Omental fat pad (tissue), 4 donors: Measurements from ENCODE around the gene MYO3A. TPM values are rescaled to one million over a fixed set of nuclear protein-coding genes. Genes with fewer than 3 reads are reported as not detected.

Source experiments
- ATAC-seq: fragments of 150-250 bp; one replicate; pipeline ENCODE4 v1.9.1; 2016; ENCODE audit warnings: mild to moderate bottlenecking, moderate library complexity; ENCODE audit not compliant: low FRiP score
- DNase-seq: peaks from one replicate; pipeline ENCODE4 v3.0.0-alpha.2; 2019; ENCODE audit warnings: low spot score
- CTCF ChIP-seq, 3 donors: fragments of 450-650 bp; IDR thresholded peaks; one replicate each; pipeline ENCODE4 v1.5.1; 2016 to 2017; ENCODE audit warnings: antibody characterized with exemption in 3 of 3, mild to moderate bottlenecking in 3 of 3, moderate library complexity in 2 of 3
- total RNA-seq, 4 donors: library from RNA; depleted of rRNA; stranded (reverse); fragments of >200 nt; gene quantifications; one replicate each; pipeline ENCODE4 v1.1.0, GENCODE V29; 2016

The MYO3A gene
- total RNA-seq, 4 donors from 2014 or later: 0.32 to 1.6 (median 0.50) TPM; not detected in 1

GRCh38 chr10:26177341-26177740, 243.3 kb downstream of the MYO3A start:
- TF ChIP-seq CTCF (IDR thresholded peaks at IDR 0.05): no peak
- ATAC-seq: no peak
- no peak for DNase-seq

GRCh38 chr10:26194275-26194674, 260.2 kb downstream of the MYO3A start:
- TF ChIP-seq CTCF (IDR thresholded peaks at IDR 0.05): no peak
- DNase-seq: no peak
- no peak for ATAC-seq

- no peak for TF ChIP-seq CTCF (IDR thresholded peaks at IDR 0.05)
- no peak for ATAC-seq
- no peak for DNase-seq
Observed at GRCh38 chr10:26197248-26197647, 263.2 kb downstream of the MYO3A start.

GRCh38 chr10:26198119-26198518, 264.1 kb downstream of the MYO3A start:
- no peak for TF ChIP-seq CTCF (IDR thresholded peaks at IDR 0.05)
- no peak for DNase-seq
- no peak for ATAC-seq

- no peak for TF ChIP-seq CTCF (IDR thresholded peaks at IDR 0.05)
- DNase-seq (no peak), ATAC-seq (no peak)
Observed at GRCh38 chr10:26199841-26200240, 265.8 kb downstream of the MYO3A start.

- no peak for TF ChIP-seq CTCF (IDR thresholded peaks at IDR 0.05)
- ATAC-seq (no peak), DNase-seq (no peak)
Observed at GRCh38 chr10:26205223-26205622, 271.2 kb downstream of the MYO3A start.

GRCh38 chr10:26211781-26212444, 277.9 kb downstream of the MYO3A start:
- no peak for ATAC-seq
- DNase-seq: no peak
- TF ChIP-seq CTCF (IDR thresholded peaks at IDR 0.05): no peak
